Measurements from ENCODE around the gene PLPPR4.

Gene PLPPR4

GRCh38 chr1:99266726-99267125 lies 2.4 kb downstream of the PLPPR4 start:
- no peak for TF ChIP-seq CTCF (conservative IDR thresholded peaks at IDR 0.05; ENCODE audit: low read length)
- DNase-seq (ENCODE audit: low read depth), result peak; percentile 87
- no peak overlapping the region for H3K4me3 ChIP-seq (ENCODE audit: low read length)

- DNase-seq (ENCODE audit: low read depth), result peak; percentile 28
- H3K4me3 ChIP-seq (ENCODE audit: low read length), result no peak overlapping the region
- no peak for TF ChIP-seq CTCF (conservative IDR thresholded peaks at IDR 0.05; ENCODE audit: low read length)
Observed at GRCh38 chr1:99268021-99268420, 3.7 kb downstream of the PLPPR4 start.

GRCh38 chr1:99269321-99269720 lies 5.0 kb downstream of the PLPPR4 start:
- TF ChIP-seq CTCF (conservative IDR thresholded peaks at IDR 0.05; ENCODE audit: low read length), result no peak
- no peak for DNase-seq (ENCODE audit: low read depth)
- no peak overlapping the region for H3K4me3 ChIP-seq (ENCODE audit: low read length)

GRCh38 chr1:99270646-99271045 lies 6.4 kb downstream of the PLPPR4 start:
- no peak for TF ChIP-seq CTCF (conservative IDR thresholded peaks at IDR 0.05; ENCODE audit: low read length)
- H3K4me3 ChIP-seq (ENCODE audit: low read length), result no peak overlapping the region
- no peak for DNase-seq (ENCODE audit: low read depth)

GRCh38 chr1:99271249-99271648 lies 7.0 kb downstream of the PLPPR4 start:
- TF ChIP-seq CTCF (conservative IDR thresholded peaks at IDR 0.05; ENCODE audit: low read length), result no peak
- no peak overlapping the region for H3K4me3 ChIP-seq (ENCODE audit: low read length)
- DNase-seq (ENCODE audit: low read depth), result no peak

- TF ChIP-seq CTCF (conservative IDR thresholded peaks at IDR 0.05; ENCODE audit: low read length), result no peak
- no peak overlapping the region for H3K4me3 ChIP-seq (ENCODE audit: low read length)
- no peak for DNase-seq (ENCODE audit: low read depth)
Observed at GRCh38 chr1:99277066-99277465, 12.8 kb downstream of the PLPPR4 start.

GRCh38 chr1:99279525-99279924 lies 15.2 kb downstream of the PLPPR4 start:
- no peak for TF ChIP-seq CTCF (conservative IDR thresholded peaks at IDR 0.05; ENCODE audit: low read length)
- no peak overlapping the region for H3K4me3 ChIP-seq (ENCODE audit: low read length)
- no peak for DNase-seq (ENCODE audit: low read depth)

Measured in AG10803 (cell line).